HUES48 (cell line): ENCODE measurements around the gene LAMA5.

ENCODE experiments used
- H3K27ac ChIP-seq: one replicate; pipeline ENCODE4 v1.7.0; 2013; ENCODE audit warnings: low read depth, low read length, inconsistent platforms
- H3K27me3 ChIP-seq: 2 replicates; pipeline ENCODE4 v1.6.1; 2013; ENCODE audit warnings: mild to moderate bottlenecking, low read length; ENCODE audit not compliant: control insufficient read depth, insufficient read depth
- H3K36me3 ChIP-seq: 2 replicates; pipeline ENCODE4 v1.6.1; 2013; ENCODE audit warnings: low read length; ENCODE audit not compliant: control insufficient read depth, insufficient read depth
- H3K4me1 ChIP-seq: 2 replicates; pipeline ENCODE4 v1.6.1; 2013; ENCODE audit warnings: mild to moderate bottlenecking, low read length; ENCODE audit not compliant: control insufficient read depth, insufficient read depth
- H3K4me3 ChIP-seq: 2 replicates; pipeline ENCODE4 v1.5.1; 2013; ENCODE audit warnings: mild to moderate bottlenecking, low read depth, low read length
- H3K9ac ChIP-seq: 2 replicates; pipeline ENCODE4 v1.6.1; 2013; ENCODE audit warnings: mild to moderate bottlenecking, low read depth, low read length, moderate library complexity
- H3K9me3 ChIP-seq: 2 replicates; pipeline ENCODE4 v1.6.1; 2013; ENCODE audit warnings: low read length; ENCODE audit not compliant: control insufficient read depth, insufficient read depth

Gene LAMA5

DNA sequence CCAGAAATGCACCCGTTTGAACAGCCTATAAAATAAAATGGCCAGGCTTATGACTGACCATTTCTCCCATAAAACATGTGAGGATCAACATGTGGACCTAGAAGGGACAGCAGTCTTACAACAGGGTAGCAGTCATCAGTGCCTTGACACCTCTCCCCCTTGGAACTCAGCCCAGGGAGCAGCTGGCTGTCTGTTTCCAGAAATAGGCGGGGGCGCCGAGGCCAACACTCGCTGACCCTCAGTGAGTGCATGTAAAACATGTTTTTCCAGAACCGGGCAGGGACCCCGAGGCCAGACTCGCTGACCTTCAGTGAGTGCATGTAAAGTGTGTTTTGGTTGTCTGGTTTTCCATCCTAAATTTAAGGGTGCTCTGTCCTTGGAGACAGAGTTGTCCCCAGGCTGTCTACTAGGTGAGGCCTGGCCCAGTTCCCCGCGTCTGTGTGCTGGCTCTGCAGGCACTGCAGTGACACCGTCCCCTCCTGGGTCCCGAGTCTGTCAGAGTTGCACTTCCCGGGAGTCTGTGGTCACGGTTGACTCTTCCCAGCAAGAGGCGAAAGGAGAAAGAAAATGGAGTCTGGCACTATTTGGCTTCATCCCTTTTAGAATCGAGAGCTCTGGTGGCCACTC lies 84.1 kb downstream of the LAMA5 start:
- Histone ChIP-seq H3K4me3 (no peak overlapping the region), H3K27me3 (no peaks in the 10 kb centered on the region), H3K36me3 (peaks cover 79% of the 10 kb centered on the region), H3K9me3 (no peaks in the 10 kb centered on the region), H3K9ac (no peak overlapping the region), H3K27ac (no peak overlapping the region), H3K4me1 (no peaks in the 10 kb centered on the region)

DNA sequence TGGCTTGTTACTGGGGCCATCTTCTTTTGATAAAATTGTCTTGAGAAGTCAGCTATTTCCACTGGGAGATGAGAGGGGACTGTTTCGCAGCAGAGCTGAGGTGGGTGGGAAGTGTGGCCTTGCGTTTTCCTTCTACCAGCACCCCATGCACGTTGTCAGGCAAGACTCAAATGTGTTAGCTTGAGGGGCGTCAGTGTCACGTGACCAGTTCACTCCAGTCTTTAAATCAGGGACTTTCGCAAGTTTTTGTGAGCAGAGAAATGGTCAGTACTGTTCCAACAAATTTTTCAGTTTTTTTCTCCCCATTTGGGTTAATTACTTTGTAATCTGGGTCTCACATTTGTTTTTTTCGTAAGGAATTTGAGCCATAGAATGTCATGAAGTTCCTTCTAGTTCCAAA lies 85.0 kb downstream of the LAMA5 start:
- no peaks in the 10 kb centered on the region for H3K9me3 ChIP-seq
- H3K9ac ChIP-seq = no peak overlapping the region
- H3K27ac ChIP-seq = no peak overlapping the region
- peaks cover 81% of the 10 kb centered on the region for H3K36me3 ChIP-seq
- H3K27me3 ChIP-seq = no peaks in the 10 kb centered on the region
- H3K4me1 ChIP-seq = no peaks in the 10 kb centered on the region
- no peak overlapping the region for H3K4me3 ChIP-seq

DNA sequence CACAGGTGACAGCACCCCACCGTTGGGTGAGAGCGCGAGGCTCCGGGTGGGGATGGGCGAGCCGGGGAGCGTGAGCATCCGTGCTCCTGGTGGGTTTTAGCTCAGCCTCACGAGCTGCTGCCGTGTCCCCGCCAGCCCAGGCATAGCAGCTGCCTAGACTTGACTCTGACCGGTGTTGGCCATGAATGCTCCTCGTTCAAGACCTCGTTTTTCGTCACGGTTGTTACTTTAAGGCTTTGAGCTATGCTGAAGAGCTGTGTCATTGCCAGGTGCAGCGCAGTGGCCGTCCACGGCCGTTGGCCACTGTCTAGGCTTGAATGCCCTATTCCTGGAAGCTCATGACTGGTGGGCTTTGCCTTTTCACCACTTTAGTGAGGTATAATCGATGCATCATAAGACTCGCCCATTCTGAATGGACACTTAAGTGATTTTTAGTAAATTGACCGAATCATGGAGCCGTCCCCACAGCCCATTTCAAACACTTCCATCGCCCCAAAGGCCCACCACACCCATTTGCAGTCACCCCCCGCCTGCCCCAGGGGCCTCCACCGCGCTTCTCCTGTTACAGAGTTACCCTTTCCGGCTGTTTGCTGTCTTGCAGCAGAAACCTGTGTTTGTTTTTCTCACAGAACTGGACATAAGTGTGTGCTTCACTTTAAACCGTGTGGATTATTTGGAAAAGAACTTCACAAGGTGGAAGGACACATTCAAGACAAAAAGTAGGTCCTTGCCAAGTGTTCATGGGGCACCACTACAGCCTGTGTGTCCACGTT lies 85.8 kb downstream of the LAMA5 start:
- Histone ChIP-seq H3K36me3 (peaks cover 77% of the 10 kb centered on the region), H3K27me3 (no peaks in the 10 kb centered on the region), H3K27ac (no peak overlapping the region)

DNA sequence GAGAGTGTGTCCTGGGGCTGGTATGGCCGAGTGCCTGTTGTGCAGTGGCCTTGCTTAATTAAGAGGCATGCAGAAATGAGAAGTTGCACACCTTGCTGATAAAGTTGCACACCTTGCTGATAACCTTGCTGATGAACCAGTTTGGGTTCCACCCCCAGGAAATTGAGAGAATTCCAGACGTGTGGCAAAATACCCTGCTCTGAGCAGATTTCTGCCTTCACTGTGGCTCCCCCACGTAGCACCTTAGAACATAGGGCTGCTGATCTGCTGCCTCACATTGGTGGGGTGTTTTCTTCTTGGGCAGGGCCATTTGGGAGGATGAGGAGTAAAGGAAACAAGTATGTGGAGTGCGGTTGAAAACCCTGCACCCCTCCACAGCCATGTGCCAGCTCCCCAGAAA lies 86.8 kb downstream of the LAMA5 start:
- H3K27ac ChIP-seq = no peak overlapping the region
- H3K36me3 ChIP-seq = peaks cover 72% of the 10 kb centered on the region
- H3K9me3 ChIP-seq = no peaks in the 10 kb centered on the region
- H3K27me3 ChIP-seq = no peaks in the 10 kb centered on the region
- H3K4me1 ChIP-seq = no peaks in the 10 kb centered on the region
- H3K9ac ChIP-seq = no peak overlapping the region
- no peak overlapping the region for H3K4me3 ChIP-seq

More for the DNA sequence above, 85.8 kb downstream of the LAMA5 start:
- no peak overlapping the region for H3K9ac ChIP-seq
- no peaks in the 10 kb centered on the region for H3K9me3 ChIP-seq
- no peak overlapping the region for H3K4me3 ChIP-seq
- no peaks in the 10 kb centered on the region for H3K4me1 ChIP-seq

DNA sequence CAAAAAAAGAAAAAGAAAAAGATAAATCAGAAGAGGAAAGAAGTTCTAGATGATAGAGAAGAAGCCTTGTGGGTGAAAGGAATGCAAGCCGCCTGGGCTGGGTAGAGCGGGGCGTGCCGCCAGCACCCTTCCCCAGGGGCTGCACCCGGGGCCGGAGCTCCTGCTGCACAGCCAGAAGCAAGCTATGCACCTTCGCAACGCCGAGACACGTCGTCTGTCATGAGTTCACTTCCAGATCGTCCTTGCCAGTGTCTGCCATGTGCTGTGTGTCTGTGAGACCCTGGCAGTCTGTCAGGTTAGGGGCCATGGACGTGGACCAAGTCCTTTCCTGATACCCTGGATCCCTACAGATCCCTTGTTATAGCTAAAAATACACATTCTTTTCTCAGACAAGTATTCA lies 89.9 kb downstream of the LAMA5 start:
- no peaks in the 10 kb centered on the region for H3K27me3 ChIP-seq
- no peak overlapping the region for H3K9ac ChIP-seq
- no peaks in the 10 kb centered on the region for H3K9me3 ChIP-seq
- no peak overlapping the region for H3K4me3 ChIP-seq
- no peaks in the 10 kb centered on the region for H3K4me1 ChIP-seq
- H3K36me3 ChIP-seq = peaks cover 71% of the 10 kb centered on the region
- H3K27ac ChIP-seq = no peak overlapping the region

DNA sequence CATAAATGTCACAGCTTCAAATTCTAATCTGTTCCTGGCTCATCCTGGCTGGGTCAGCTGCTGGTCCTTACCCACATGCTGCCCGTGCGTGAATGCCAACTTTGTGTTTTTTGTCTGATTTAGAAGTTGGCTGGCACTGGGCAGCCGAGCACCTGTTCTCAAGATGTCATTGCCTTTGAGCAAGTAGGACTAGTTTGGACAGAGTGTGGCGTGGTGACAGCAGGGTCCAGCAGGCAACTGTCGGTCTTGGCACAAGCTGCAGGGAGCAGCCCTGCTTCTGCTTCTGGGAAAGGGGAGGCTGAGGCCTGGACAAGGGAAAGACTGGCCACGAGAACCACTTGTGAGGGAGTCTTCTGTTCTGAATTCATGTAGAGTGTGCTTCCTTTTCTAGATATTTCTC lies 90.7 kb downstream of the LAMA5 start:
- H3K9ac ChIP-seq = no peak overlapping the region

DNA sequence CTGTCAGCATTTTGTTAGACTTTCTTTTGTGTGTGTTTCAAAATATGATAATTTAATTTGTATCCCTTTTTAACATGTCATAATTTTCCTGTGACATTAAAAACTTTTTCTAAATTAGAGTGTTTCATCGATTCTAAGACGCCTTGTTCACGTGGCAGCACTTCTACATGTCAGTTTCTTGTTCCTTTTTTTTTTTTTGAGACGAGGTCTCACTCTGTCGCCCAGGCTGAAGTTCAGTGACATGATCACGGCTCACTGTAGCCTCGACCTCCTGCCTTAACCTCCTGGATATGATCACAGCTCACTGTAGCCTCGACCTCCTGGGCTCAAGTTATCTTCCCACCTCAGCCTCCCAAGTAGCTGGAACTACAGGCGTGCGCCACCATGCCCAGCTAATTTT lies 91.9 kb downstream of the LAMA5 start:
- Histone ChIP-seq H3K4me3 (no peak overlapping the region), H3K36me3 (peaks cover 58% of the 10 kb centered on the region), H3K4me1 (no peaks in the 10 kb centered on the region), H3K9me3 (no peaks in the 10 kb centered on the region), H3K9ac (no peak overlapping the region), H3K27ac (no peak overlapping the region), H3K27me3 (no peaks in the 10 kb centered on the region)

More for the DNA sequence above, 90.7 kb downstream of the LAMA5 start:
- Histone ChIP-seq H3K27me3 (no peaks in the 10 kb centered on the region), H3K4me1 (no peaks in the 10 kb centered on the region), H3K36me3 (peaks cover 70% of the 10 kb centered on the region), H3K9me3 (no peaks in the 10 kb centered on the region), H3K27ac (no peak overlapping the region), H3K4me3 (no peak overlapping the region)

DNA sequence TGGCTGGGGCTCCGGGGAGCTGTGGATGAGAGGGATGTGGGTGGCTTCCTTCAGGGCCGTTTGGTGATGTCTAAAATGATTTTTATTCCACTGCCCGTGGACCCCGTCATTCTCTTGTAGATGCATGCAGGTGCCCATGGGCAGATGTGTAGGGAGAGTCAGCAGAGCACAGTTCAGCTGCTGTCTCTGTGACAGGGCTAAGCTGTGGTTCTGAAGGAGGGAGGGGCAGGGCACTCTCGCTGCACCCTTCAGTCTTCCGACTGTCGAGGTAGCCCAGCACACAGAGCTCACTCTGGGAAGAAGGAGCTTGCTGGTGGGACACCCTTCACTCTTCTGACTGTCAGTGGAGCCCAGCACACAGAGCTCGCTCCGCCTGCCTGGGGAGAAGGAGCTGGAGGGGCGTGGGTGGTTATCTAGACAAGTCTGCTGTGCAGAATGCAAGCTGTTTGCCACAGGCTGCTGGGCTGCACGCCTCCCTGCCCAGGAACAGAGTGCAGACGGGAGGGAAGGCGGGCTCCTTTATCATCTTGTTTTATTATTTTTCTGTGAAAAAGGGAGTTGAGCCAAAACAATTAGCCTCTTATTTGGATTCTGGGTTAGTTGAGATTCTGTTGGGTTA lies 92.7 kb downstream of the LAMA5 start:
- Histone ChIP-seq H3K9ac (no peak overlapping the region), H3K36me3 (peaks cover 50% of the 10 kb centered on the region), H3K27ac (no peak overlapping the region)

DNA sequence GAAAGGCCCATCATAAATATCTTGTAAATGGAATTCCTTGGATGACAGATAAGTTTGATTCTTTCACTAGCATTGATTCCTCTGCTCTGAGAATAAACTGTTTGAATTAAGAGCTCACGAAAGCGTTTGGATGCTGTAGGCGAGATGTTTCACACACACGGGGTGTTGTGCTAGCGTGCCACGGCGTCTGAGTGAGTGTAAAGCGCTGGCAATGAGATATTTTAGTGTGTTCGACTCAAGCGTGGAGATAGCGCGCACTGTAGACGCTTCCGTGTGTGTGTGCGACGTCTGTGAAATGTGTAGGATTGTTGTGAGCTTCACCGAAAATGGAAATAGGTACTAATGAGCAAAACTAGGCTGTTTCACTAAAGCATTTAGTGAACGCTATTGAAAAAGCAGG lies 93.7 kb downstream of the LAMA5 start:
- no peaks in the 10 kb centered on the region for H3K9me3 ChIP-seq
- peaks cover 45% of the 10 kb centered on the region for H3K36me3 ChIP-seq
- no peak overlapping the region for H3K4me3 ChIP-seq
- H3K4me1 ChIP-seq = no peaks in the 10 kb centered on the region
- H3K27ac ChIP-seq = no peak overlapping the region
- H3K27me3 ChIP-seq = no peaks in the 10 kb centered on the region
- no peak overlapping the region for H3K9ac ChIP-seq

More for the DNA sequence above, 92.7 kb downstream of the LAMA5 start:
- Histone ChIP-seq H3K9me3 (no peaks in the 10 kb centered on the region), H3K4me3 (no peak overlapping the region), H3K4me1 (no peaks in the 10 kb centered on the region), H3K27me3 (no peaks in the 10 kb centered on the region)

DNA sequence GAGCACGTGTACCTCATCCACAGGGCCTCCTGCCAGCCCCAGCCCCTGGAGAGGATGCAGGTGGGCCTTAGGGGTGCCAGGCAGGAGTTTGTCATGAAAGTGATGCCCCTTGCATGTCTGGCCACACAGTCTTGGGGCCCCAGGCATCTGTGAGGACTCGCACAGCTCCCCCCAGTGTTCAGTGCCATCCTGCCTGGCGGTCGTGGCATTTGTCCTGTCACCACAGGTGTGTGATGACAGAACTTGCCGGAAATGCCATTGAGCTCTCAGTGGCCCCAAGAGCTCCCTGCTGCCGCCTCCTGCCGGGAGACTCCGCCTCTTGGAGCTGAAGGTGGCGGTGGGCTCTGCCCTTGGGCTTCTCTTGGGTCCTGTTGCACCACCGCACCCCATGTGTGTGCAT lies 94.9 kb downstream of the LAMA5 start:
- H3K27me3 ChIP-seq = no peaks in the 10 kb centered on the region
- peaks cover 37% of the 10 kb centered on the region for H3K36me3 ChIP-seq
- no peaks in the 10 kb centered on the region for H3K9me3 ChIP-seq
- H3K27ac ChIP-seq = no peak overlapping the region
- no peaks in the 10 kb centered on the region for H3K4me1 ChIP-seq
- no peak overlapping the region for H3K4me3 ChIP-seq
- H3K9ac ChIP-seq = no peak overlapping the region

DNA sequence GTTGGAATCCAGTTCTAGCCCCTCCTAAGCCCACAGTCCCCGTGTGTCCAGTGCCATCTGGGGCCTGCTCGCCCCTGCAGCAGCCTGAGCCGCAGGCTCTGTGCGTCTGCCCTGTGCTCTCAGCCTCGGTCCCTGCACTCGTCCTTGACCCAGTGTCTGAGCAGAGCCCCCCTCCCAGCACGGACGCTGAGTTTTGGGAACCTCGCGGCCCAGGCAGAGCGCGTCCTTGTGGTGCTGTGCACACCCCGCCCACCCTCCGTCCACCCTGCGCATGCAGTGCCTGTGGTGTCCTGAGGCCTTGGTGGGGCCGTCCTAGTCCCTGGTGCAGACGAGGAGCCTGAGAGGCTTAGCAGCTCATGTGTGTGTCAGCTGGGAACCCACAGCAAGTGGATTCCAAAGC lies 97.2 kb downstream of the LAMA5 start:
- no peaks in the 10 kb centered on the region for H3K4me1 ChIP-seq
- H3K9ac ChIP-seq = no peak overlapping the region
- H3K36me3 ChIP-seq = peaks cover 51% of the 10 kb centered on the region
- peaks cover 4% of the 10 kb centered on the region; the same call in 1 of the 2 replicates for H3K9me3 ChIP-seq
- H3K4me3 ChIP-seq = no peak overlapping the region
- H3K27me3 ChIP-seq = no peaks in the 10 kb centered on the region
- H3K27ac ChIP-seq = no peak overlapping the region
